Measurements from ENCODE around the gene ZNF358. TPM values are rescaled to one million over a fixed set of nuclear protein-coding genes. Genes with fewer than 3 reads are reported as not detected.

Gene ZNF358
- total and polyA plus RNA-seq, 4 donors = 49.1 to 119 (median 56.5) TPM

DNA sequence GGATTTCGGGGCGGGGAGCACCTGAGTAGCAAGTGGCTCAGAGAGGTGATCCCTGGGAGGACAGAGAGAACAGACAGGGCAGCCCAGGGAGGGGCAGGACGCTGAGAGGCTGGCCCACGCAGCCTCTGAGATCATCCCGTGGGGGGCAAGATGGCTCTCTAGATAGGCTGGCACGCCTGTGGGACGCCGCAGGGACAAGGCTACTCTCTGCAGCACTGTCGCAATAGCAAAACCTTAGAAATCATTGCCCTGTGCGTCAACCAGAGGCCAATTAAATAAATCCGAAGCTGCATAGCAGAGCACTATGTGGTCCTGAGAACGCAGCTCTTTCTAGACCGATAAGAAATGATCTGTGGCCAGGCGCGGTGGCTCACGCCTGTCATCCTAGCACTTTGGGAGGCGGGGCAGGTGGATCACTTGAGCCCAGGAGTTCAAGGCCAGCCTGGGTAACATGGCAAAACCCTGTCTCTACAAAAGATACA is 32.1 kb upstream of the ZNF358 start:
- Histone ChIP-seq H3K4me1 (ENCODE audit: control insufficient read depth in 1 of 2, insufficient read depth in 2 of 2, low read length in 2 of 2) (no peaks in the 10 kb centered on the region), H3K4me3 (ENCODE audit: low read length in 2 of 2) (no peak overlapping the region), H3K27me3 (ENCODE audit: control insufficient read depth in 1 of 2, insufficient read depth in 2 of 2, low read length in 1 of 2) (no peaks in the 10 kb centered on the region), H3K27ac (ENCODE audit: low read depth in 1 of 2, low read length in 2 of 2) (no peak overlapping the region), H3K36me3 (ENCODE audit: control insufficient read depth in 1 of 2, insufficient read depth in 2 of 2, low read length in 1 of 2) (no peaks in the 10 kb centered on the region), H3K9me3 (ENCODE audit: control insufficient read depth, low read length) (no peaks in the 10 kb centered on the region)
- intact Hi-C loops (cut with DNase I) = no loop called here
- 86 to 88% methylated on average over 17 of the region's 17 CpGs for WGBS, 2 donors
- ATAC-seq (ENCODE audit: low FRiP score) (no peak), DNase-seq (no peak)

DNA sequence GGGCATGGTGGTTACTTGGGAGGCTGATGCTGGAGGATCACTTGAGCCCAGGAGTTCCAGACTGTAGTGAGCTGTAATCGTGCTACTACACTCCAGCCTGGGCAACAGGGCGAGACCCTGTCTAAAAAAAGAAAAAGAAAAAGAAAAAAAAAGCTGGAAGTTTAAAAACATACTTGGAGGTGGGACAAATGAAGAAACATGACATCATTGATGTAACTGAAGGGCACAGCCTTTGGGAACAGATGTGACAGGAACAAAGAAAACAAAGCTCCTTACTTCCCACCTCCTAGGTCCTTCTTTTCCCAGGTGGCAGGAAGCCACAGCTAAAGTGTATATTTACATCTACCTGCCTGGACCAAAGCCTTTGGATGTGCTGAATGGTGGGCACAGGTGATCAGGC is 29.0 kb upstream of the ZNF358 start:
- 8 to 27% methylated on average over 2 of the region's 2 CpGs for WGBS, 2 donors
- intact Hi-C loops (cut with DNase I) = no loop called here
- Histone ChIP-seq H3K9me3 (ENCODE audit: control insufficient read depth, low read length) (no peaks in the 10 kb centered on the region), H3K27me3 (ENCODE audit: control insufficient read depth in 1 of 2, insufficient read depth in 2 of 2, low read length in 1 of 2) (no peaks in the 10 kb centered on the region), H3K27ac (ENCODE audit: low read depth in 1 of 2, low read length in 2 of 2) (no peak overlapping the region), H3K4me3 (ENCODE audit: low read length in 2 of 2) (no peak overlapping the region), H3K4me1 (ENCODE audit: control insufficient read depth in 1 of 2, insufficient read depth in 2 of 2, low read length in 2 of 2) (no peaks in the 10 kb centered on the region), H3K36me3 (ENCODE audit: control insufficient read depth in 1 of 2, insufficient read depth in 2 of 2, low read length in 1 of 2) (no peaks in the 10 kb centered on the region)
- ATAC-seq (ENCODE audit: low FRiP score) (no peak), DNase-seq (no peak)

DNA sequence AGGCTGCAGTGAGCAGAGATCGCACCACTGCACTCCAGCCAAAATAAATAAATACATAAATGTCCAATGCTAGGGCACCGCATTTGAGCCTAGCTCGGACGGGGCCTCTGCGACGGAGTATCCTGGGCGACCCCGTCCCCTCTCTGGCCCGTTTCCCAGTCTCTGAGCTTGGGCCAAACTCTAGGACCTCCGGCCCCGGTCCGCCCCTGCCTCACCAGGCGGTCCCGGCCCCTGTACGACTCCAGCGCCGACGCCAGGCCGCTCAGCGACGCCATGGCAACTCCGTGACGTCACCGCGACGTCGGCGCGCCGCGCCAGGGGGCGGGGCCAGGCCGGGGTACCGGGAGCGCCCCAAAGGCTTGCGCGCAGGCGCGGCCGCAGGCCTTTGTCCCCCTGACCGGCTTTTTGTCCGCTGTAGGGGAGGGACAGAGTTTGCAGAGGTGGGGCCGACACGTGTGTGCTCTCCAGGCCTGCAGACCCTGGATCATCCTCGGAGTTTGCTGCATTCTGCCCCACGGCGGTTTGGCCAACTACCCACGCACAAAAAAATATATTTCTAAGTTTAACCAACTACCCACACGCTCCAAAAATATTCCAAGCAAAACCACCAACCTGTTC is 27.1 kb upstream of the ZNF358 start, which contains the start of gene PEX11G:
TSS of gene PEX11G (minus strand) at position 300 of the 618 bp plus-strand sequence. CDS start at position 275, 25 bp downstream.
- no peaks in the 10 kb centered on the region for H3K36me3 ChIP-seq (ENCODE audit: control insufficient read depth in 1 of 2, insufficient read depth in 2 of 2, low read length in 1 of 2)
- intact Hi-C loops (cut with DNase I) = loop anchor here in 1 of 2 donors (2.0 kb wide), 1 partner anchor 46 kb away; the partner anchor contains the start of gene PNPLA6
- H3K27ac ChIP-seq (ENCODE audit: low read depth in 1 of 2, low read length in 2 of 2) = peak within 1 kb of the TSS in 1 of 2 donors; percentile 39

DNA sequence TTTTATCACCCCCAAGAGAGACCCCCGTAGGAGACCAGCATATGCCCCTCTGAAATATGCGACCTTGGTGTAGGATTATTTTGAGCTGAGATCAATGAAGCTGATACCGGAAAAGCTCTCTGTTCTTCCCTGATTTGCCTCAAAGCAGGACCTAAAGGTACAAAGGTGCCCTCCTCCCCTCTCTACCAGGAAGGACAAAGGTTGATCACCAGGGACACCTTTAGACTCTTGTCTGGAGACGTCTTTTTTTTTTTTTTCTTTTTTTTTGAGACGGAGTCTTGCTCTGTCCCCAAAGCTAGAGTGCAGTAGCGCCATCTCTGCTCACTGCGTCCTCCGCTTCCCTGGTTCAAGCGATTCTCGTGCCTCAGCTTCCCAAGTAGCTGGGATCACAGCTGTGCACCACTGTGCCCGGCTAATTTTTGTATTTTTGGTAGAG is 26.3 kb upstream of the ZNF358 start:
- no peaks in the 10 kb centered on the region for H3K36me3 ChIP-seq (ENCODE audit: control insufficient read depth in 1 of 2, insufficient read depth in 2 of 2, low read length in 1 of 2)
- peak overlapping the region; percentile 31 to 33 for H3K4me3 ChIP-seq (ENCODE audit: low read length in 2 of 2)
- H3K27me3 ChIP-seq (ENCODE audit: control insufficient read depth in 1 of 2, insufficient read depth in 2 of 2, low read length in 1 of 2) = no peaks in the 10 kb centered on the region
- intact Hi-C loops (cut with DNase I) = loop anchor here in 1 of 2 donors (2.0 kb wide), 1 partner anchor 45 kb away; the partner anchor contains the start of gene PNPLA6
- H3K4me1 ChIP-seq (ENCODE audit: control insufficient read depth in 1 of 2, insufficient read depth in 2 of 2, low read length in 2 of 2) = no peaks in the 10 kb centered on the region
- DNase-seq (no peak), ATAC-seq (ENCODE audit: low FRiP score) (no peak)
- no peak overlapping the region for H3K27ac ChIP-seq (ENCODE audit: low read depth in 1 of 2, low read length in 2 of 2)
- 71 to 74% methylated on average over 11 of the region's 11 CpGs for WGBS, 2 donors
- no peaks in the 10 kb centered on the region for H3K9me3 ChIP-seq (ENCODE audit: control insufficient read depth, low read length)

More for the DNA sequence above, 27.1 kb upstream of the ZNF358 start, which contains the start of gene PEX11G:
- H3K9me3 ChIP-seq (ENCODE audit: control insufficient read depth, low read length) = no peaks in the 10 kb centered on the region
- no peaks in the 10 kb centered on the region for H3K27me3 ChIP-seq (ENCODE audit: control insufficient read depth in 1 of 2, insufficient read depth in 2 of 2, low read length in 1 of 2)
- WGBS, 2 donors = 0 to 1% methylated on average over 46 to 49 of the region's 49 CpGs
- DNase-seq (peak; percentile 93 to 98), ATAC-seq (ENCODE audit: low FRiP score) (peak; percentile 97)
- no peaks in the 10 kb centered on the region for H3K4me1 ChIP-seq (ENCODE audit: control insufficient read depth in 1 of 2, insufficient read depth in 2 of 2, low read length in 2 of 2)
- H3K4me3 ChIP-seq (ENCODE audit: low read length in 2 of 2) = peak within 1 kb of the TSS; percentile 31 to 33

DNA sequence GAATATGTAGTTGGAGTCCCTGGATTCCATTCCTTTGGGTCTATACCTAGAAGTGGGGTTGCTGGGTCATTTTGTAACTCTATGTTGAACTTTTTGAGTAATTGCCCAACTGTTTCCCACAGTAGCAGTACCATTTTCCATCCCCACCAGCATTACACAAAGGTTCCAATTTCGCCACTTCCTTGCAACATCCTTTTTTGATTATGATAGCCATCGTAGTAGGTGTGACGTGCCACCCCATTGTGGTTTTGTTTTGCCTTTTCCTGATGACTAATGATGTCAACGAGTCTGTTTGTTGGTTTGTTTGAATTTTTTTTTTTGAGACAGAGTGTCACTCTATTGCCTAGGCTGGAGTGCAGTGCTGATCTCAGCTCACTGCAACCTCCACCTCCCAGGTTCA is 23.8 kb upstream of the ZNF358 start:
- Histone ChIP-seq H3K27me3 (ENCODE audit: control insufficient read depth in 1 of 2, insufficient read depth in 2 of 2, low read length in 1 of 2) (no peaks in the 10 kb centered on the region), H3K36me3 (ENCODE audit: control insufficient read depth in 1 of 2, insufficient read depth in 2 of 2, low read length in 1 of 2) (no peaks in the 10 kb centered on the region), H3K27ac (ENCODE audit: low read depth in 1 of 2, low read length in 2 of 2) (no peak overlapping the region), H3K4me1 (ENCODE audit: control insufficient read depth in 1 of 2, insufficient read depth in 2 of 2, low read length in 2 of 2) (no peaks in the 10 kb centered on the region), H3K9me3 (ENCODE audit: control insufficient read depth, low read length) (no peaks in the 10 kb centered on the region), H3K4me3 (ENCODE audit: low read length in 2 of 2) (no peak overlapping the region)
- ATAC-seq (ENCODE audit: low FRiP score) = no peak
- intact Hi-C loops (cut with DNase I) = no loop called here
- WGBS, 2 donors = 78 to 86% methylated on average over 4 of the region's 4 CpGs
- no peak for DNase-seq

DNA sequence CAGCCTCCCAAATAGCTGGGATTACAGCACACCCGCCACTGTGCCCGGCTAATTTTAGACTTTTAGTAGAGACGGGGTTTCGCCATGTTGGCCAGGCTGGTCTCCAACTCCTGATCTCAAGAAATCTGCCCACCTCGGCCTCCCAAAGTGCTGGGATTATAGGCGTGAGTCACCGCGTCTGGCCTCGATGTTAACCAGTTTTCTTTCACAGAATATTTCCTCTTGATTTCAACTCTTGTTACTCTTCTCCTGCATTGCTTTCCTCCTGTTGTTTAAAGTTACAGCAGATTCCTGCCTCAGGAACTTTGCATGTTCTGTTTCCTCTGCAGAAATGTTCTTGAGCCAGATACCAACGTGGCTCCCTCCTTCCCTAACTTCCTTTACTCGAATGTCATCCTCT is 23.3 kb upstream of the ZNF358 start:
- H3K27ac ChIP-seq (ENCODE audit: low read depth in 1 of 2, low read length in 2 of 2) = no peak overlapping the region
- intact Hi-C loops (cut with DNase I) = no loop called here
- no peaks in the 10 kb centered on the region for H3K9me3 ChIP-seq (ENCODE audit: control insufficient read depth, low read length)
- H3K4me3 ChIP-seq (ENCODE audit: low read length in 2 of 2) = no peak overlapping the region
- 81% methylated on average over 11 of the region's 11 CpGs for WGBS, 2 donors
- no peaks in the 10 kb centered on the region for H3K27me3 ChIP-seq (ENCODE audit: control insufficient read depth in 1 of 2, insufficient read depth in 2 of 2, low read length in 1 of 2)
- H3K4me1 ChIP-seq (ENCODE audit: control insufficient read depth in 1 of 2, insufficient read depth in 2 of 2, low read length in 2 of 2) = no peaks in the 10 kb centered on the region
- H3K36me3 ChIP-seq (ENCODE audit: control insufficient read depth in 1 of 2, insufficient read depth in 2 of 2, low read length in 1 of 2) = no peaks in the 10 kb centered on the region
- no peak for ATAC-seq (ENCODE audit: low FRiP score)
- no peak for DNase-seq

DNA sequence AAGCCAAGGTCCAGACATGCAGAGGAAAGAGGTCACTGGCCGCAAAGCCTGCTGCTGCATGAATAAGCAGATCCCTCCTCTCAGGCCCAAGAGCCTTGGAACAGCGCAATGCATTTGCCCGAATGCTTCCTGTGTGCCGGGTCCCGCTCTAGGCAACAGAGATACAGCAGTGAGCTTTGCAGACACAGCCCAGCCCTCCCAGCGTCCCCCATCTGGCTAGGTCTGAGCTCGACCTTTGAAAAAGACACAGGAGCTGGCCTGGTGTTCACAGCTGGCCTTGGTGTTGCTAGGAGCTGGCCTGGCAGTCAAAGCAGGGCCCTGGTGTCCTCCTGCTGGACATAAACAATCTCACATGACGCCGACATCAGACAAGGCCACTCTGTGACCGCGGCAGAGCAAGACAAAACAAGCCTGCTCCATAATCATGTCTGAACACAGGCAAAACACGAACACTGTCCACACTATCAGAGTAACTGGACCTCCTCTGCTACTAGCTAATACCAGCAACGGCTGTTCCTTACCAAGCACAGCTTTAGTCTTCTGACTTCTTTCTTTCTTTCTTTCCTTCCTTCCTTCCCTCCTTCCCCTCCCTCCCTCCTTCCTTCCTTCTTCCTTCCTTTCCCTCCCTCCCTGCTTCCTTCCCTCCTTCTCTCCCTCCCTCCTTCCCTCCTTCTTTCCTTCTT is 21.3 kb upstream of the ZNF358 start:
- 28 to 35% methylated on average over 13 of the region's 13 CpGs for WGBS, 2 donors
- no peaks in the 10 kb centered on the region for H3K36me3 ChIP-seq (ENCODE audit: control insufficient read depth in 1 of 2, insufficient read depth in 2 of 2, low read length in 1 of 2)
- peak in 1 of 2 donors; percentile 73 for DNase-seq
- intact Hi-C loops (cut with DNase I) = no loop called here
- H3K4me1 ChIP-seq (ENCODE audit: control insufficient read depth in 1 of 2, insufficient read depth in 2 of 2, low read length in 2 of 2) = no peaks in the 10 kb centered on the region
- H3K9me3 ChIP-seq (ENCODE audit: control insufficient read depth, low read length) = no peaks in the 10 kb centered on the region
- H3K4me3 ChIP-seq (ENCODE audit: low read length in 2 of 2) = no peak overlapping the region
- peak; percentile 85 for ATAC-seq (ENCODE audit: low FRiP score)
- H3K27me3 ChIP-seq (ENCODE audit: control insufficient read depth in 1 of 2, insufficient read depth in 2 of 2, low read length in 1 of 2) = no peaks in the 10 kb centered on the region
- H3K27ac ChIP-seq (ENCODE audit: low read depth in 1 of 2, low read length in 2 of 2) = peak overlapping the region in 1 of 2 donors; percentile 59

DNA sequence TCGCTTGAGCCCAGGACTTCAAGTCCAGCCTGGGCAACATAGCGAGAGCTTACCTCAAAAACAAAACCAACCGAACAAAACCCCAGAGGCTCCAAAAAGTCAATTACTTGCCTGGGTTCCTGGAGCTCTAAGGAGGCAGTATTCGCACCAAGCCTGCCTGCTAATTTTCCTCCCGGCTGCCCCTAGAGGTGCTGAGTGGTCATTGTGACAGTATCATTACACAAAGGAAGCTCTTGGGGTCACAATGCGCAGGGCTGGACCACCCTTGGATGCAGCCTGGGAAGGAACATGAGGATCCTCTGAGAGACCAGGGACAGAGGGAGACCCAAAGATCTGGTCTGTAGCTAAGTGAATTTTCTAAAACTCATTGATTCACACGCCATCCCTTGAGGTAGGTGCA is 18.6 kb upstream of the ZNF358 start:
- Histone ChIP-seq H3K27me3 (ENCODE audit: control insufficient read depth in 1 of 2, insufficient read depth in 2 of 2, low read length in 1 of 2) (no peaks in the 10 kb centered on the region), H3K27ac (ENCODE audit: low read depth in 1 of 2, low read length in 2 of 2) (no peak overlapping the region), H3K4me3 (ENCODE audit: low read length in 2 of 2) (no peak overlapping the region), H3K9me3 (ENCODE audit: control insufficient read depth, low read length) (no peaks in the 10 kb centered on the region), H3K4me1 (ENCODE audit: control insufficient read depth in 1 of 2, insufficient read depth in 2 of 2, low read length in 2 of 2) (no peaks in the 10 kb centered on the region), H3K36me3 (ENCODE audit: control insufficient read depth in 1 of 2, insufficient read depth in 2 of 2, low read length in 1 of 2) (no peaks in the 10 kb centered on the region)
- 54 to 61% methylated on average over 7 of the region's 7 CpGs for WGBS, 2 donors
- ATAC-seq (ENCODE audit: low FRiP score) (no peak), DNase-seq (no peak)
- intact Hi-C loops (cut with DNase I) = no loop called here

Data from aorta (tissue), 5 donors.